ENCODE data around the gene FGD6.

Gene FGD6

DNA sequence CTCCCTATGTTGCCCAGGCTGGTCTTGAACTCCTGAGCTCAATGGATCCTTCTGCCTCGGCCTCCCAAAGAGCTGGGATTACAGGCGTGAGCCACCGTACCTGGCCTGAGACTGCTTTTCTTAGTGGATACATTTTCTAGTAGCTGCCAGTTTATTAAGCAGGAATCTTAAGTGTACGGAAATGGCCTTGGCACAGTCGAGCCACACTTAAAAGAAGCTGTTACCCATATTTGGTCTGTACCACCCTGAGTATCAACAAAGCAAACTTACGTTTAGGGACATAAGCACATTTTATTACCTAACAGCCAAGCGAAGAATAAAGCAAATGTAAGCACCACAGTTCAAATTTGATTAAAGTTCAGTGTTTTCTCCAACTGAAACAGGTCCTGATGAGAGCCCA is 93.2 kb downstream of the FGD6 start:
- Histone ChIP-seq H3K27me3 (ENCODE audit: low read length) (no peaks in the 10 kb centered on the region), H3K9me3 (ENCODE audit: insufficient read depth, low read length) (no peaks in the 10 kb centered on the region), H3K36me3 (ENCODE audit: low read length) (no peaks in the 10 kb centered on the region), H3K79me2 (ENCODE audit: insufficient read depth, low read length) (no peaks in the 10 kb centered on the region), H3K4me2 (ENCODE audit: low read depth, low read length, poor library complexity, severe bottlenecking) (no peak overlapping the region), H3F3A (ENCODE audit: insufficient read depth) (no peaks in the 10 kb centered on the region), H3K4me3 (ENCODE audit: insufficient read depth, low read length, poor library complexity, severe bottlenecking) (no peak overlapping the region), H3K9ac (ENCODE audit: low read length) (no peak overlapping the region), H2AFZ (ENCODE audit: low read depth, low read length, severe bottlenecking) (no peak overlapping the region), H3K27ac (ENCODE audit: low read depth, low read length) (no peak overlapping the region), H4K20me1 (ENCODE audit: low read depth, low read length) (no peaks in the 10 kb centered on the region), H3K9me2 (replicated peaks; ENCODE audit: insufficient read depth, low read length) (no peaks in the 10 kb centered on the region)
- TF ChIP-seq, protein P1, sequence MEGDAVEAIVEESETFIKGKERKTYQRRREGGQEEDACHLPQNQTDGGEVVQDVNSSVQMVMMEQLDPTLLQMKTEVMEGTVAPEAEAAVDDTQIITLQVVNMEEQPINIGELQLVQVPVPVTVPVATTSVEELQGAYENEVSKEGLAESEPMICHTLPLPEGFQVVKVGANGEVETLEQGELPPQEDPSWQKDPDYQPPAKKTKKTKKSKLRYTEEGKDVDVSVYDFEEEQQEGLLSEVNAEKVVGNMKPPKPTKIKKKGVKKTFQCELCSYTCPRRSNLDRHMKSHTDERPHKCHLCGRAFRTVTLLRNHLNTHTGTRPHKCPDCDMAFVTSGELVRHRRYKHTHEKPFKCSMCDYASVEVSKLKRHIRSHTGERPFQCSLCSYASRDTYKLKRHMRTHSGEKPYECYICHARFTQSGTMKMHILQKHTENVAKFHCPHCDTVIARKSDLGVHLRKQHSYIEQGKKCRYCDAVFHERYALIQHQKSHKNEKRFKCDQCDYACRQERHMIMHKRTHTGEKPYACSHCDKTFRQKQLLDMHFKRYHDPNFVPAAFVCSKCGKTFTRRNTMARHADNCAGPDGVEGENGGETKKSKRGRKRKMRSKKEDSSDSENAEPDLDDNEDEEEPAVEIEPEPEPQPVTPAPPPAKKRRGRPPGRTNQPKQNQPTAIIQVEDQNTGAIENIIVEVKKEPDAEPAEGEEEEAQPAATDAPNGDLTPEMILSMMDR (IDR thresholded peaks at IDR 0.05; ENCODE audit: insufficient read depth, low read length, poor library complexity, severe bottlenecking), result no peak
- TF ChIP-seq EZH2phosphoT487 (conservative IDR thresholded peaks at IDR 0.05; ENCODE audit: low read length), result no peak

DNA sequence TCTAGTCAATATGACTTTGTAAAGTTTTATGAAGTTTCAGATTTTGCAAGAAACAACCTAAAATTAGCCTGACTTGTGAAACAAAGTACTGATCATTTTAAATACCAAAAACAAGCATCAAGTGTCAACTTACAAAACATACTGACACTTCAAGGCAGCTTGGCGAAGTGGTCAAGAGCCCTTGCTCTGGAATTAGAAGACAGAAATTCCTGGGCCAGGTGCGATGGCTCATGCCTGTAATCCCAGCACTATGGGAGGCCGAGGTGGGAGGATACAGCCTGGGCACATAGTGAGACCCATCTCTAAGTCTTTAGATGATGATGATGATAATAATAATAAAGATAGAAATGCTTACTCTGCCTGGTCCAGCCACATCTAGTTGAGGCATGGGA is 98.5 kb downstream of the FGD6 start:
- H3K9me2 ChIP-seq (replicated peaks; ENCODE audit: insufficient read depth, low read length), result no peaks in the 10 kb centered on the region
- H3K9me3 ChIP-seq (ENCODE audit: insufficient read depth, low read length), result no peaks in the 10 kb centered on the region
- no peak overlapping the region for H3K4me3 ChIP-seq (ENCODE audit: insufficient read depth, low read length, poor library complexity, severe bottlenecking)
- no peak overlapping the region for H3K9ac ChIP-seq (ENCODE audit: low read length)
- H3K27ac ChIP-seq (ENCODE audit: low read depth, low read length), result no peak overlapping the region
- no peaks in the 10 kb centered on the region for H3F3A ChIP-seq (ENCODE audit: insufficient read depth)
- no peaks in the 10 kb centered on the region for H3K79me2 ChIP-seq (ENCODE audit: insufficient read depth, low read length)
- H4K20me1 ChIP-seq (ENCODE audit: low read depth, low read length), result no peaks in the 10 kb centered on the region
- no peak overlapping the region for H3K4me2 ChIP-seq (ENCODE audit: low read depth, low read length, poor library complexity, severe bottlenecking)
- no peaks in the 10 kb centered on the region for H3K27me3 ChIP-seq (ENCODE audit: low read length)
- TF ChIP-seq EZH2phosphoT487 (conservative IDR thresholded peaks at IDR 0.05; ENCODE audit: low read length), result no peak
- TF ChIP-seq, protein P1 (IDR thresholded peaks at IDR 0.05; ENCODE audit: insufficient read depth, low read length, poor library complexity, severe bottlenecking), result no peak
- H3K36me3 ChIP-seq (ENCODE audit: low read length), result no peaks in the 10 kb centered on the region
- no peak overlapping the region for H2AFZ ChIP-seq (ENCODE audit: low read depth, low read length, severe bottlenecking)

DNA sequence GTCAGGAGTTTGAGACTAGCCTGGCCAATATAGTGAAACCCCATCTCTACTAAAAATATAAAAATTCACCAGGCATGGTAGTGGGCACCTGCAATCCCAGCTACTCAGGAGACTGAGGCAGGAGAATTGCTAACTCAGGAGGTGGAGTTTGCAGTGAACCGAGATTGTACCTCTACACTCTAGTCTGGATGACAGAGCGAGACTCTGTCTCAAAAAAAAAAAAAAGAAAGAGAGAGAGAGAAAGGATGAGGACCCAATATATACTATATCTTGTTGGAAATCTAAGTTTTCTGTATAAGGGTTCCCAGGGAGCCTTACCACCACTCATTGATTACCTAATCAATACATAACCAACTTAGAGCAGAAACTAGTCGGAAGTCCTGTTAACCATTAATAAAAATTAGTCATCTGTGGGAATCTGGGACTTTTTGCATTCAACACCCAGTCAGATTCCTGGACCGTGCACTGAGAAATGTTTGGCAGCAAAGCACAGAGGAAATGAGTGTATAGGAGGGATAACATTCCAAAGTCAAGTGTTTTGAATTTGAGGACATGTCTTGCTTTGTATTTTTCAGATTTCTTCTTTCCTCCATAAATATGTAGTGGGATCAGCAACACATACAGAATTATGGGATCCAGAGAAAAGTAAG is 99.0 kb downstream of the FGD6 start:
- Histone ChIP-seq H3K79me2 (ENCODE audit: insufficient read depth, low read length) (no peaks in the 10 kb centered on the region), H3K27ac (ENCODE audit: low read depth, low read length) (no peak overlapping the region), H3K4me2 (ENCODE audit: low read depth, low read length, poor library complexity, severe bottlenecking) (no peak overlapping the region), H3K4me3 (ENCODE audit: insufficient read depth, low read length, poor library complexity, severe bottlenecking) (no peak overlapping the region), H3K36me3 (ENCODE audit: low read length) (no peaks in the 10 kb centered on the region), H3K9me2 (replicated peaks; ENCODE audit: insufficient read depth, low read length) (no peaks in the 10 kb centered on the region), H2AFZ (ENCODE audit: low read depth, low read length, severe bottlenecking) (no peak overlapping the region), H3K27me3 (ENCODE audit: low read length) (no peaks in the 10 kb centered on the region), H4K20me1 (ENCODE audit: low read depth, low read length) (no peaks in the 10 kb centered on the region), H3K9me3 (ENCODE audit: insufficient read depth, low read length) (no peaks in the 10 kb centered on the region), H3F3A (ENCODE audit: insufficient read depth) (no peaks in the 10 kb centered on the region), H3K9ac (ENCODE audit: low read length) (no peak overlapping the region)
- TF ChIP-seq, protein P1 (IDR thresholded peaks at IDR 0.05; ENCODE audit: insufficient read depth, low read length, poor library complexity, severe bottlenecking), result no peak
- no peak for TF ChIP-seq EZH2phosphoT487 (conservative IDR thresholded peaks at IDR 0.05; ENCODE audit: low read length)

Measured in SU-DHL-6 (cell line).